ENCODE measurements around the gene SYT1. TPM values are rescaled to one million over a fixed set of nuclear protein-coding genes. Genes with fewer than 3 reads are reported as not detected.

SYT1 gene
- total RNA-seq, 1 experiment from 2014 or later = 44.9 TPM

GRCh38 chr12:79487386-79488110 is 623.0 kb downstream of the SYT1 start:
- POLR2A ChIA-PET = no interaction called here
- RAD21 ChIA-PET (ENCODE audit: low non-redundant PET in 1 of 2, low total read pairs in 2 of 2, uncharacterized antibody in 2 of 2, unreplicated experiment in 2 of 2) = no interaction called here
- BruUV-seq (replicated peaks) = no TSS peak
- DNase-seq (ENCODE audit: low read depth, low spot score) = no peak
- H3K27ac ChIP-seq (ENCODE audit: low read depth, low read length) = no peak overlapping the region
- CTCF ChIA-PET = no interaction called here
- no peak for ATAC-seq
- no peaks in the 10 kb centered on the region for H4K20me1 ChIP-seq (ENCODE audit: insufficient read depth)
- H3K4me3 ChIP-seq (replicated peaks in 1 of 2; ENCODE audit: low read depth in 1 of 2, low read length in 2 of 2) = no peak overlapping the region
- no peak overlapping the region for H3K9ac ChIP-seq (ENCODE audit: low read length)
- no peak overlapping the region for H2AFZ ChIP-seq (ENCODE audit: low read depth, low read length, poor library complexity, severe bottlenecking)
- H3K27me3 ChIP-seq (ENCODE audit: insufficient read depth, low read length) = no peaks in the 10 kb centered on the region
- H3K9me3 ChIP-seq (ENCODE audit: control insufficient read depth in 1 of 2, insufficient read depth in 1 of 2, low read depth in 1 of 2, low read length in 2 of 2) = no peaks in the 10 kb centered on the region
- no peaks in the 10 kb centered on the region for H3K79me2 ChIP-seq (ENCODE audit: insufficient read depth, low read length)
- H3K9me2 ChIP-seq (ENCODE audit: insufficient read depth) = no peaks in the 10 kb centered on the region
- no peaks in the 10 kb centered on the region for H3K36me3 ChIP-seq (ENCODE audit: control insufficient read depth in 1 of 2, insufficient read depth in 2 of 2, low read length in 2 of 2)
- no peak for TF ChIP-seq ATF3 (IDR thresholded peaks at IDR 0.05)
- TF ChIP-seq ELF1 (IDR thresholded peaks at IDR 0.05; ENCODE audit: borderline replicate concordance, low read depth) = no peak
- TF ChIP-seq ZNF274 (IDR thresholded peaks at IDR 0.05; ENCODE audit: low read depth, low read length) = no peak
- TF ChIP-seq FOSL1 (IDR thresholded peaks at IDR 0.05; ENCODE audit: low read depth) = no peak
- TF ChIP-seq YY1 (IDR thresholded peaks at IDR 0.05; ENCODE audit: extremely low read depth, insufficient replicate concordance, low read depth, low read length) = no peak
- no peak for TF ChIP-seq SIN3A (IDR thresholded peaks at IDR 0.05; ENCODE audit: low read depth)
- no peak for TF ChIP-seq RAD21 (IDR thresholded peaks at IDR 0.05; ENCODE audit: low read depth)
- TF ChIP-seq JUND (IDR thresholded peaks at IDR 0.05) = no peak
- TF ChIP-seq EGR1 (IDR thresholded peaks at IDR 0.05; ENCODE audit: low read depth) = no peak
- TF ChIP-seq POLR2A (IDR thresholded peaks at IDR 0.05; ENCODE audit: borderline replicate concordance, extremely low read depth, insufficient read depth, insufficient read length) = no peak
- no peak for TF ChIP-seq SRF (IDR thresholded peaks at IDR 0.05; ENCODE audit: low read depth)
- no peak for TF ChIP-seq ZBTB33 (IDR thresholded peaks at IDR 0.05; ENCODE audit: extremely low read depth, insufficient replicate concordance, low read length)
- no peak for TF ChIP-seq TCF7L2 (IDR thresholded peaks at IDR 0.05; ENCODE audit: borderline replicate concordance, extremely low read depth, insufficient read depth, insufficient read length)
- TF ChIP-seq CEBPB (IDR thresholded peaks at IDR 0.05; ENCODE audit: low read depth) = no peak
- no peak for TF ChIP-seq POLR2AphosphoS5 (IDR thresholded peaks at IDR 0.05; ENCODE audit: low read depth, low read length)
- TF ChIP-seq EZH2phosphoT487 (IDR thresholded peaks at IDR 0.05; ENCODE audit: borderline replicate concordance) = no peak
- no peak for TF ChIP-seq REST (IDR thresholded peaks at IDR 0.05; ENCODE audit: low read depth)
- intact Hi-C loops (cut with micrococcal nuclease) = no loop called here
- no peak overlapping the region for H3K4me2 ChIP-seq (ENCODE audit: low read length)
- no peaks in the 10 kb centered on the region for H3K4me1 ChIP-seq (ENCODE audit: control insufficient read depth in 1 of 2, insufficient read depth in 2 of 2, low read length in 2 of 2)

All from HCT116 (cell line).